ENCODE measurements around the gene SCGB2B2. TPM values are rescaled to one million over a fixed set of nuclear protein-coding genes. Genes with fewer than 3 reads are reported as not detected.
"Not testable (repeated sequence)": the region's sequence is repeated elsewhere in the genome, so short reads cannot be mapped to it uniquely, and the experiment has no call there.

The SCGB2B2 gene
- total RNA-seq, 2 experiments from 2014 or later = 0.49 to 0.50 TPM

DNA sequence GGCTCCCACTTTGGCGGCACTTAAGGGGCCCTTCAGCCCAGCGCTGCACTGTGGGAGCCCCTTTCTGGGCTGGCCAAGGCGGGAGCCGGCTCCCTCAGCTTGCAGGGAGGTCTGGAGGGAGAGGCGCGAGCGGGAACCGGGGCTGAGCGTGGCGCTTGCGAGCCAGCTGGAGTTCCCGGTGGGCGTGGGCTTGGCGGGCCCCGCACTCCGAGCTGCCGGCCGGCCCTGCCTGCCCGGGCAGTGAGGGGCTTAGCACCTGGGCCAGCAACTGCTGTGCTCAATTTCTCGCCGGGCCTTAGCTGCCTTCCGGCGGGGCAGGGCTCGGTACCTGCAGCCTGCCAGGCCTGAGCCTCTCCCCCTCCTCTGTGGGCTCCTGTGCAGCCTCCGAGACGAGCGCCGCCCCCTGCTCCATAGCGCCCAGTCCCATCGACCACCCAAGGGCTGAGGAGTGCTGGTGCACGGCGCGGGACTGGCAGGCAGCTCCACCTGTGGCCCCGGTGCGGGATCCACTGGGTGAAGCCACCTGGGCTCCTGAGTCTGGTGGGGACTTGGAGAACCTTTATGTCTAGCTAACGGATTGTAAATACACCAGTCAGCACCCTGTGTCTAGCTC, 8.8 kb downstream of the SCGB2B2 start:
- H3K4me3 Mint-ChIP-seq; intact Hi-C loops (cut with micrococcal nuclease); H3K27me3 Mint-ChIP-seq (ENCODE audit: low read depth); CTCF ChIA-PET; H3K36me3 Mint-ChIP-seq (ENCODE audit: low read depth); H3K9me3 Mint-ChIP-seq; H3K27ac Mint-ChIP-seq; DNase-seq: not testable (repeated sequence)
- H3K4me1 Mint-ChIP-seq (ENCODE audit: low read depth) = peaks cover 15% of the 10 kb centered on the region

DNA sequence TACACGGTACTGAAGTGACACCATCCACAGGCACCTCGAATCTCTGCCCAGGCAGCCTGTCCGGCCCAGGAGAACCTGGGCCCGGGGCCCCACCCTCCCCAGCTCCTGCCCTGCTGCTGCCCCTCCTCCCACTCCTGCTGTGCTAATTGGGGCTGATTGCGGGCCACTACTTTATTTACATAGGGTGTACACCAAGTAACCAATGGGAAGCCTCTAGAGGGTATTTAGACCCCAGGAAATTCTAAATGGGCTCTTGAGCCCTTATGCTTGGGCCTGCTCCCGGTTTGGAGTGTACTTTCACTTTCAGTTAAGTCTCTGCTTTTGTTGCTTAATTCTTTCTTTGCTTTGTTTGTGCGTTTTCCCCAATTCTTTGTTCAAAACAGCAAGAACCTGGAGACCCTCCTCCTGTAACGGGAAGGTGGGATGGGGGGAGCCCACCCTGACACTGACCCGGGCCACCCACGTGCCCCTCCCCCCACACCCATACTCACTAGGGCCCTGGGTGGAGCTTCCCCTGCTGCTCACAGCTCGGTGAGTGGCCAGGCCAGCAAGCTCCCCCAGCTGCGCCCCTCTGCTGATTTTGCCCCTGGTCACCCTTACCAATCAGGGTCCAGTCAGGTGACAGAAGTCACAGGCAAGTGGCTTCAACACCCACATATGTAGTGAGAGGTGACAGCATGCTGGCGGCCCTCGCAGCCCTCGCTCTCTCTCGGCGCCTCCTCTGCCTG, 9.4 kb downstream of the SCGB2B2 start:
- intact Hi-C loops (cut with micrococcal nuclease) = no loop called here
- DNase-seq = no peak

GRCh38 chr19:34666958-34667265, 10.0 kb downstream of the SCGB2B2 start:
- Mint-ChIP-seq H3K27me3 (ENCODE audit: low read depth) (no peaks in the 10 kb centered on the region), H3K27ac (no peak overlapping the region), H3K36me3 (ENCODE audit: low read depth) (no peaks in the 10 kb centered on the region), H3K4me3 (no peak overlapping the region), H3K4me1 (ENCODE audit: low read depth) (peaks cover 22% of the 10 kb centered on the region), H3K9me3 (peaks cover 2% of the 10 kb centered on the region)
- no peak for DNase-seq
- intact Hi-C loops (cut with micrococcal nuclease) = no loop called here
- CTCF ChIA-PET = interaction anchor here (0.6 kb wide), 2 partner anchors 32 to 585 kb away, joined by 3 read pairs; no protein-coding TSS in a partner anchor

More for the DNA sequence above, 9.4 kb downstream of the SCGB2B2 start:
- no peak overlapping the region for H3K27ac Mint-ChIP-seq
- CTCF ChIA-PET = interaction anchor here (0.6 kb wide), 2 partner anchors 33 to 586 kb away, joined by 3 read pairs; no protein-coding TSS in a partner anchor
- no peaks in the 10 kb centered on the region for H3K36me3 Mint-ChIP-seq (ENCODE audit: low read depth)
- H3K4me1 Mint-ChIP-seq (ENCODE audit: low read depth) = peaks cover 22% of the 10 kb centered on the region
- no peak overlapping the region for H3K4me3 Mint-ChIP-seq
- no peaks in the 10 kb centered on the region for H3K27me3 Mint-ChIP-seq (ENCODE audit: low read depth)
- peaks cover 2% of the 10 kb centered on the region for H3K9me3 Mint-ChIP-seq

DNA sequence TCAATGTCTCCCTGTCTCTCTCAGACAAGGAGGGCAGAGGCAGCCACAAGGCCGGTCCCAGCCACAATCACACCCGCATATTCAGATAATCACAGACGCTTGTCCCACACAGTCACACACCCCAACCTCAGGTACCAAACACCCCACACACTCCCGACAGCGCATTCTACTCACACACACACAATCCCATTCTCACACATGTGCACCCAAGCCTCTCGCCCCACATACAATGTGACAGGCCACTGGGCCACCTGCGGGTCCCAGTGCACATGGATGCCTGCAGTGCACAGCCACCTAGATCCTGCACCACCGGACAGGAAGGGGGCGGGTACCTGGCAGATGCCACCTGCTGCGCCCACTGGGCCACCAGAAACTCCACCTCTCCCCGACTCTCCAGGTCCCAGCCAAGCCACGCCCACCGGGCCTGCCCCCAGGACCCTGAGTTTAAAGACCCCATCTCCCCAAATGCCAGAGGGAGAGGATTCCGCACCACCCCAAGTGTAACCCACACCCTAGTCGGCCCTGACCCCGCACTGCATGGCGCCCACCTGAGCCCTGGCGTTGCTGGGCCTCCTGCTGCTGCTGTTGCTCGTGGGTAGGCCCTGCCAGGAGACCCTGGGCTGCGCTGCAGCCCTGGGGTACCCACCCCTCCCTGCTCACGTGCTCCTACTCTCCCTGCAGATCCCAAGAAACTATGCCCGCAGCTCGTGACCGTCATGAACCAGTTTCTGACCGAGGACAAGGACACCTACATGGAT, 10.6 kb downstream of the SCGB2B2 start:
- peaks cover 2% of the 10 kb centered on the region for H3K9me3 Mint-ChIP-seq
- no peaks in the 10 kb centered on the region for H3K27me3 Mint-ChIP-seq (ENCODE audit: low read depth)
- H3K4me1 Mint-ChIP-seq (ENCODE audit: low read depth) = peaks cover 22% of the 10 kb centered on the region
- no peak overlapping the region for H3K4me3 Mint-ChIP-seq
- H3K36me3 Mint-ChIP-seq (ENCODE audit: low read depth) = no peaks in the 10 kb centered on the region
- DNase-seq = no peak
- intact Hi-C loops (cut with micrococcal nuclease) = no loop called here
- H3K27ac Mint-ChIP-seq = no peak overlapping the region
- CTCF ChIA-PET = interaction anchor here (0.6 kb wide), 1 partner anchor 585 kb away, joined by 3 read pairs; no protein-coding TSS in a partner anchor

DNA sequence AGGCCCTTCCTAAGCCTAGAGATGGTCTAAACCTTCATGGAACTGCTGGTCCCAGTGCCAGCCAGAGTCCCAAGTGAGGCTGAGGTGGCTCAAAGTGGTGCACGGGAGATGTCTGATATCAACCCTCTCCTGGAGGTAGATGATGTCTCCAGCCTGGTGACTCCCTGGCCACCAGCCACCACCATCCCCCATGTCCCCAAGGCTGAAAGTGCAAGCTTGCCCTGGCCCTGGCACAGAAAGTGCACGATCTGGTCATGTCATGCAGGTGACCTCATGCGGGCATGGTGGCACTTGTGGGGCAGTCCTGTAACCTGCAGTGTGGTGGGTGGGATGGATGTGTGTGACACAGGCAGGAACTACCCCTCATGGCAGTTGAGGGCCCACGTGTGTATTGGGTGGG, 11.7 kb downstream of the SCGB2B2 start:
- CTCF ChIA-PET; H3K27ac Mint-ChIP-seq; H3K27me3 Mint-ChIP-seq (ENCODE audit: low read depth); H3K4me3 Mint-ChIP-seq; DNase-seq; intact Hi-C loops (cut with micrococcal nuclease); H3K9me3 Mint-ChIP-seq; H3K36me3 Mint-ChIP-seq (ENCODE audit: low read depth): not testable (repeated sequence)
- H3K4me1 Mint-ChIP-seq (ENCODE audit: low read depth) = peaks cover 22% of the 10 kb centered on the region

DNA sequence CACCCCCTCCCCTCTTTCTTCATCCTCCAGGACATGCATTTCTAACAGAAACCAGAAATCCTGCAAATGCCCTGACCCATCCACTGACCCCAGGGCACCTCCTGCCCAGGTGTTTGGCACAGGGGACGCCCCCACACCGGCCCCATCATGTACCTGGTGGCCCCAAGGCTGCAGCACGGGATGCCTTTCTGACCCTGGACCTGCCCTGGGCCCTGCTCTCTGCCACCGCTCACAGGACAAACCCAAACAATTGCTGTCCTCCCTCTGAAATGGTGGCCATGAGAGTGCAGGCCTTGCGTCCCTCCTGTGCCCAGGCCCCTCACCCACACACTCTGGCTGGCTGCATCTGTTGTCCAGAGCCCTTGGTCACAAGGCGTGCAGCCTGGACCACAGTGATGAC, 12.1 kb downstream of the SCGB2B2 start:
- H3K27ac Mint-ChIP-seq = no peak overlapping the region
- no peak for DNase-seq
- intact Hi-C loops (cut with micrococcal nuclease) = no loop called here
- no peak overlapping the region for H3K4me3 Mint-ChIP-seq
- peaks cover 2% of the 10 kb centered on the region for H3K9me3 Mint-ChIP-seq
- H3K4me1 Mint-ChIP-seq (ENCODE audit: low read depth) = peaks cover 22% of the 10 kb centered on the region
- H3K27me3 Mint-ChIP-seq (ENCODE audit: low read depth) = no peaks in the 10 kb centered on the region
- H3K36me3 Mint-ChIP-seq (ENCODE audit: low read depth) = no peaks in the 10 kb centered on the region
- CTCF ChIA-PET = interaction anchor here (3.9 kb wide), 1 partner anchor 25 kb away, joined by 17 read pairs; no protein-coding TSS in a partner anchor

DNA sequence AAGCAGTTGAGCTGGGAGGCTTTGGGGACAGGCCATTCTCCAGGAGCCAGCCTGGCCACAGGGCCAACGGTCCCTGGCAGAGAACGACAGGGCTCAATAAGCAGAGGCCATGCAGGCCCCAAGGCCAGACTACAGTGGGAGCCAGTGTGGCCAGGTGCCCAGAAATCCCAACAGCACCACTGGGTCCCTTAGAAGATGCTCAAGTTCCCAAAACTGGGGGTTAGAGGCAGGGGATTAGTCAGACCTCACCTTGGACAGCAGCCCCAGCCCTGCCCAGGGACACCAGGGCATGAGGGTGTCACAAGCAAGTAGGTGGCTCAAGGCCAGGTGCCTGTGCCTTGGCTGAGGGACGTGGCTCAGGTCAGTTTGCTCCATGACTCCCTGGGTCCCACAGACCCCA, 12.8 kb downstream of the SCGB2B2 start:
- no peaks in the 10 kb centered on the region for H3K36me3 Mint-ChIP-seq (ENCODE audit: low read depth)
- H3K9me3 Mint-ChIP-seq = peaks cover 2% of the 10 kb centered on the region
- H3K27ac Mint-ChIP-seq = no peak overlapping the region
- intact Hi-C loops (cut with micrococcal nuclease) = no loop called here
- DNase-seq = no peak
- no peak overlapping the region for H3K4me3 Mint-ChIP-seq
- CTCF ChIA-PET = interaction anchor here (1.3 to 3.9 kb wide), 2 partner anchors 22 to 25 kb away, joined by 3 to 17 read pairs; no protein-coding TSS in a partner anchor
- no peaks in the 10 kb centered on the region for H3K27me3 Mint-ChIP-seq (ENCODE audit: low read depth)
- peaks cover 22% of the 10 kb centered on the region for H3K4me1 Mint-ChIP-seq (ENCODE audit: low read depth)

GRCh38 chr19:34662919-34663318, 14.0 kb downstream of the SCGB2B2 start:
- H3K36me3 Mint-ChIP-seq (ENCODE audit: low read depth) = no peaks in the 10 kb centered on the region
- H3K27me3 Mint-ChIP-seq (ENCODE audit: low read depth) = peaks cover under 1% of the 10 kb centered on the region
- intact Hi-C loops (cut with micrococcal nuclease) = loop anchor here (1.0 to 2.0 kb wide), 2 partner anchors 24 to 106 kb away; no protein-coding TSS in a partner anchor
- H3K27ac Mint-ChIP-seq = no peak overlapping the region
- CTCF ChIA-PET = interaction anchor here (0.8 to 3.9 kb wide), 4 partner anchors 9 to 23 kb away, joined by 3 to 17 read pairs (median 4); partner anchors contain the start of gene ZNF302
- peaks cover 22% of the 10 kb centered on the region for H3K4me1 Mint-ChIP-seq (ENCODE audit: low read depth)
- DNase-seq = peak; percentile 62
- no peak overlapping the region for H3K4me3 Mint-ChIP-seq
- peaks cover 6% of the 10 kb centered on the region for H3K9me3 Mint-ChIP-seq

DNA sequence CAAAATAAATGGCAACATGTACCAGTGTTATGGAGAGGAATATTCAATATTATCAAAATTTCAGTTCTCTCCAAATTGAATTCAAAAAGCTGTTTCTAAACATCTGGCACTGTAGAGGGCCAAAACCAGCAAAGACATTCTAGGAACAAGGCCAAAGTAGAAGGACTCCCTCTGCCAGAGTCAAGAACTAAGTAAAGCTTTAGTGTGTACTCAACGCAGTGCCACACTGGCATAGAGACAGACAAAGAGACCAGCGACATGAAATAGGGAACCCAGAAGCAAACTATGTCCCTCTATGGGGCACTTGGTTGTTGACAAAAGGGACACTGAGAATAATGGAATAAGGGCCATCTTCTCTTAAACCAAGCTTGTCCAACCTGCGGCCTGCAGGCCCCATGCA, 15.6 kb downstream of the SCGB2B2 start:
- H3K36me3 Mint-ChIP-seq (ENCODE audit: low read depth) = no peaks in the 10 kb centered on the region
- CTCF ChIA-PET = interaction anchor here (0.6 to 3.9 kb wide), 3 partner anchors 22 to 523 kb away, joined by 5 to 17 read pairs (median 8); no protein-coding TSS in a partner anchor
- intact Hi-C loops (cut with micrococcal nuclease) = no loop called here
- no peak for DNase-seq
- H3K9me3 Mint-ChIP-seq = peaks cover 8% of the 10 kb centered on the region
- H3K27ac Mint-ChIP-seq = no peak overlapping the region
- H3K4me3 Mint-ChIP-seq = no peak overlapping the region
- peaks cover 14% of the 10 kb centered on the region for H3K4me1 Mint-ChIP-seq (ENCODE audit: low read depth)
- H3K27me3 Mint-ChIP-seq (ENCODE audit: low read depth) = peaks cover 3% of the 10 kb centered on the region

- intact Hi-C loops (cut with micrococcal nuclease) = no loop called here
- H3K4me3 Mint-ChIP-seq = no peak overlapping the region
- H3K27ac Mint-ChIP-seq = no peak overlapping the region
- H3K9me3 Mint-ChIP-seq = peaks cover 7% of the 10 kb centered on the region
- peaks cover 1% of the 10 kb centered on the region for H3K36me3 Mint-ChIP-seq (ENCODE audit: low read depth)
- CTCF ChIA-PET = no interaction called here
- H3K4me1 Mint-ChIP-seq (ENCODE audit: low read depth) = no peaks in the 10 kb centered on the region
- DNase-seq = no peak
- peaks cover 3% of the 10 kb centered on the region for H3K27me3 Mint-ChIP-seq (ENCODE audit: low read depth)
Measured at GRCh38 chr19:34655651-34656050, 21.3 kb downstream of the SCGB2B2 start.

- H3K27me3 Mint-ChIP-seq (ENCODE audit: low read depth) = peaks cover 3% of the 10 kb centered on the region
- peaks cover 7% of the 10 kb centered on the region for H3K9me3 Mint-ChIP-seq
- H3K36me3 Mint-ChIP-seq (ENCODE audit: low read depth) = peaks cover 1% of the 10 kb centered on the region
- no peak for DNase-seq
- CTCF ChIA-PET = no interaction called here
- intact Hi-C loops (cut with micrococcal nuclease) = no loop called here
- no peak overlapping the region for H3K4me3 Mint-ChIP-seq
- H3K4me1 Mint-ChIP-seq (ENCODE audit: low read depth) = no peaks in the 10 kb centered on the region
- H3K27ac Mint-ChIP-seq = no peak overlapping the region
Measured at GRCh38 chr19:34654796-34655195, 22.2 kb downstream of the SCGB2B2 start.

DNA sequence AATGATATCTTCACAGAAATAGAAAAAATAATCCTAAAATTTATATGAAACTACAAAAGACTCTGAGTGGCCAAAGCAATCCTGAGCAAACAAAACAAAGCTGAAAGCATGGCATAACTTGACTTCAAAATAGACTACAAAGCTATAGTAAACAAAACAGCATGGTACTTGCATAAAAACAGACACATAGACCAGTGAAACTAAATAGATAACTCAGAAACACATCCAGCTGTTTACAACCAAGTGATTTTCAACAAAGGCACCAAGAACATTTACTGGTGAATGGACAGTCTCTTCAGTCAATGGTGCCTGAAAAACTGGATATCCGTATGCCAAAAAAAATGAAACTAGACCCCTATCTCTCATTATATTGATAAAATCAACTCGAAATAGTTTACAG, 25.2 kb downstream of the SCGB2B2 start:
- H3K4me3 Mint-ChIP-seq = no peak overlapping the region
- no peaks in the 10 kb centered on the region for H3K27me3 Mint-ChIP-seq (ENCODE audit: low read depth)
- intact Hi-C loops (cut with micrococcal nuclease) = no loop called here
- H3K9me3 Mint-ChIP-seq = peaks cover 1% of the 10 kb centered on the region
- no peak overlapping the region for H3K27ac Mint-ChIP-seq
- H3K4me1 Mint-ChIP-seq (ENCODE audit: low read depth) = no peaks in the 10 kb centered on the region
- CTCF ChIA-PET = interaction anchor here (1.0 to 2.0 kb wide), 2 partner anchors 11 to 22 kb away, joined by 3 to 7 read pairs; no protein-coding TSS in a partner anchor
- peaks cover 1% of the 10 kb centered on the region for H3K36me3 Mint-ChIP-seq (ENCODE audit: low read depth)
- no peak for DNase-seq
